ENCODE data around the gene SNX27.

The SNX27 gene

GRCh38 chr1:151714820-151715725 is 103.2 kb downstream of the SNX27 start:
- DNase-seq (ENCODE audit: low read depth): no peak
- no peak for TF ChIP-seq CTCF (conservative IDR thresholded peaks at IDR 0.05; ENCODE audit: low read length)
- no peak overlapping the region for H3K4me3 ChIP-seq (ENCODE audit: low read length)

DNA sequence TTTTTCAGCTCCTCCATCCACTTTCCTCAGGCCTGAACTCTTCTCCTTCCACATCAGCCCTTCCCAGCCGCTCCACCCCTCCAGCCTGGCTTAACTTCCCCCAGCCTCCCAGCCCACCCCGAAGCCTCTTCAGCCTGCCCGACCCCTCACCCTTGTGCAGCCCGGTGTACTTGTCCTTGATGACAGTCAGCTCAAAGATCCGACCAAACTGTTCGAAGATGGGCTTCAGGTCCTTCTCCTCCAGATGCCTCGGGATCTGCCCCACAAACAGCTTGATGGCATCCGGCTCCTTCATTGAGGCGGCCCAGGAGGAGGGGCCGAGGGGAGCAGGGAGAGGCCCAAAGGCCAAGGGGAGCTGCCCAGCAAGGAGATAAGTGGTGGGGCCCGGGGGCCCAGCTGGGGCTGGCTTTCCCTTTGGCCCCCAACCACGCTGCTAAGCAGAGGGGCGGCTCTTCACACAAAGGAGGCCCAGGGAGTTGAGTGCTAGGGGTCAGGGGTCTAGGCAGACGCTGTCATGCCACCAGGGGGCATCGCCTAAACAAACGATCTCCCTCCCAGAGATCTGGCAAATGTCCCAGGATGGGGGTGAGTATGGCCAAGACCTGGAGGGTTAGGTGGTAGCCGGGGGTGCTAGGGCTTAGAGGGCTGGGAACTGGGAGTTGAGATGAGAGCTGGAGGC is 104.0 kb downstream of the SNX27 start:
- no peak overlapping the region for H3K4me3 ChIP-seq (ENCODE audit: low read length)
- no peak for TF ChIP-seq CTCF (conservative IDR thresholded peaks at IDR 0.05; ENCODE audit: low read length)
- DNase-seq (ENCODE audit: low read depth): no peak

- H3K4me3 ChIP-seq (ENCODE audit: low read length): no peak overlapping the region
- DNase-seq (ENCODE audit: low read depth): no peak
- no peak for TF ChIP-seq CTCF (conservative IDR thresholded peaks at IDR 0.05; ENCODE audit: low read length)
Measured at GRCh38 chr1:151716405-151716762, 104.5 kb downstream of the SNX27 start.

DNA sequence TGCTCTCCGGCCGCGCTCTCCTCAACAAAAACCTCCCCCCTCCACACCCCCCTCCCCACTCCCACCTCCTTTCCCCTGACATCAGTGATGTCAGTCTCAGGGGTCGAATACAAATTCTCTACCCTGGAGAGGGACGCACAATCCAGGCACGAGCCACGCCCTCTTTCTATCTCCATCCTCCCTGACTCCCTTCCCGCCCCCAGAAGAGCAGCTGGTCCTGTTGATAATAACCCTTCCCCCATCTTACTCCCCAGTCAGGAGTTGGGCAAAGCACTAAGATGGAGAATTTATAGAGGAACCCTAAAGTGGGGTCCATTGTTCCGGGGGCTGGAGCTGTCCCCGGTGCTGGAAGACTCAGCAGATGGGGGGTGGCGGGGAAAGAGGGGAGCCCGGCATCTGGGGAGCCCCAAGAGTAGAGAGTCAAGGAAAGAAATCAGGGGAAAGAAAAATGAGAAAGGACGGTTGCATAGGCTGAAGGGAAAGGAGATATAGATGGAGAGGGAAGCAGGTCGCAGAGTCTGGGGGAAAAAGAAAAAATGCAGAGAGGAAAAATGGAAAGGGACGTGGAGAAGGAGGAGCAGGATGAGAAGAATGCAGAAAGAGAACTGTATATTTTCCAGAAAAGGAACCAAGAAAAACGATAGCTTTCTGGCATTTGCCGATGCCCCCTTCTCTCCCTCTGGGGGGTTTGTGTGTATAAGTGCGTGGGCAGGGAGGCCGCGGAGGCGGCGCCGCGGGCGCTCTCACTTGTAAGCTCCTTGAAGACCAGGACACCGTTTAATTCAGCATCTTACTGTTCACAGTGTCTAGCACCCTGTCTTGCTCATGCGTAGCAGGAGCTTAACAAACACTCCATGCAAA is 105.2 kb downstream of the SNX27 start, which contains the start of gene CELF3:
Gene CELF3, minus strand, starts transcription at position 33 of the 861 bp plus-strand sequence. CDS start 783 bp downstream, outside the sequence.
- no peak for TF ChIP-seq CTCF (conservative IDR thresholded peaks at IDR 0.05; ENCODE audit: low read length)
- H3K4me3 ChIP-seq (ENCODE audit: low read length): no peak within 1 kb of the TSS
- no peak for DNase-seq (ENCODE audit: low read depth)

- H3K4me3 ChIP-seq (ENCODE audit: low read length): no peak overlapping the region
- TF ChIP-seq CTCF (conservative IDR thresholded peaks at IDR 0.05; ENCODE audit: low read length): no peak
- DNase-seq (ENCODE audit: low read depth): peak; percentile 6
Measured at GRCh38 chr1:151718011-151718431, 106.2 kb downstream of the SNX27 start.

DNA sequence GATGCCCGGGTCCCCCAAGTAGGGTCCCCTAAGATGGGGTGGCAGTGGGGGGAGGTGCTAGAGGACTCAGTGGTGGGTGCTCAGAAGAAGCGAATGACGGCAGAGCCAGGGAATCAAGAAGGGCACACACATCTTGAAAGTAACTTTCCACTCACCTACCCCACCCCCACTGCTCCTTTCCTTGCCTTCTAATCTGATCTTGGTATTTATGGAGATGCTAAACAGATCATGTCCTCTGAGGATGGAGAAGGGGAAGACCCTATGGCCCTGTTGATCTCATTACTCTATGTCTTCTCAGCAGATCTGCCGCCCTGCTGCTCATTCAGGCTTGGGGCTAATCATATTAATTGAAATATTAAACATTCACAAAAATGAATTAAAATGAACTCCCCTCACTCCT is 106.8 kb downstream of the SNX27 start:
- H3K4me3 ChIP-seq (ENCODE audit: low read length): no peak overlapping the region
- TF ChIP-seq CTCF (conservative IDR thresholded peaks at IDR 0.05; ENCODE audit: low read length): no peak
- DNase-seq (ENCODE audit: low read depth): no peak

Measured in AG10803 (cell line).